ENCODE measurements around the gene FAM25C. TPM values are rescaled to one million over a fixed set of nuclear protein-coding genes. Genes with fewer than 3 reads are reported as not detected.
"Not testable (repeated sequence)": the region's sequence is repeated elsewhere in the genome, so short reads cannot be mapped to it uniquely, and the experiment has no call there.

Gene FAM25C
- total and polyA plus RNA-seq, 7 experiments from 2014 or later, result not detected

- H3K27me3 ChIP-seq (ENCODE audit: control insufficient read depth in 2 of 2, insufficient read depth in 2 of 2, low read length in 2 of 2); H3K9me3 Mint-ChIP-seq; H3K36me3 ChIP-seq (ENCODE audit: control insufficient read depth in 2 of 3, insufficient read depth in 3 of 3, low read length in 3 of 3); POLR2A ChIA-PET; intact Hi-C loops (cut with micrococcal nuclease); H3K4me3 Mint-ChIP-seq; H3K27ac Mint-ChIP-seq; H3K4me1 Mint-ChIP-seq; H3K27me3 Mint-ChIP-seq; H3K4me3 ChIP-seq (ENCODE audit: low read length); H3K9me3 ChIP-seq (ENCODE audit: control insufficient read depth in 2 of 3, low read length in 3 of 3); ATAC-seq; H3K4me1 ChIP-seq (ENCODE audit: control insufficient read depth in 2 of 2, insufficient read depth in 2 of 2, low read length in 2 of 2); H3K36me3 Mint-ChIP-seq; DNase-seq; CTCF ChIA-PET; H3K27ac ChIP-seq (ENCODE audit: low read depth, low read length): not testable (repeated sequence)
These were observed 39.9 kb downstream of the FAM25C start for GRCh38 chr10:47959677-47960076.

GRCh38 chr10:47957158-47957557 is 42.4 kb downstream of the FAM25C start:
- H3K36me3 Mint-ChIP-seq; intact Hi-C loops (cut with micrococcal nuclease); H3K4me3 ChIP-seq (ENCODE audit: low read length); H3K27ac Mint-ChIP-seq; H3K9me3 ChIP-seq (ENCODE audit: control insufficient read depth in 2 of 3, low read length in 3 of 3); DNase-seq; POLR2A ChIA-PET; ATAC-seq; H3K4me3 Mint-ChIP-seq; H3K4me1 Mint-ChIP-seq; H3K4me1 ChIP-seq (ENCODE audit: control insufficient read depth in 2 of 2, insufficient read depth in 2 of 2, low read length in 2 of 2); H3K36me3 ChIP-seq (ENCODE audit: control insufficient read depth in 2 of 3, insufficient read depth in 3 of 3, low read length in 3 of 3); H3K9me3 Mint-ChIP-seq; H3K27me3 Mint-ChIP-seq; H3K27ac ChIP-seq (ENCODE audit: low read depth, low read length); CTCF ChIA-PET; H3K27me3 ChIP-seq (ENCODE audit: control insufficient read depth in 2 of 2, insufficient read depth in 2 of 2, low read length in 2 of 2): not testable (repeated sequence)

- H3K4me1 ChIP-seq (ENCODE audit: control insufficient read depth in 2 of 2, insufficient read depth in 2 of 2, low read length in 2 of 2); H3K4me3 Mint-ChIP-seq; H3K27ac Mint-ChIP-seq; H3K9me3 Mint-ChIP-seq; H3K27me3 Mint-ChIP-seq; H3K27ac ChIP-seq (ENCODE audit: low read depth, low read length); DNase-seq; intact Hi-C loops (cut with micrococcal nuclease); POLR2A ChIA-PET; H3K36me3 Mint-ChIP-seq; H3K9me3 ChIP-seq (ENCODE audit: control insufficient read depth in 2 of 3, low read length in 3 of 3); H3K4me3 ChIP-seq (ENCODE audit: low read length); CTCF ChIA-PET; H3K36me3 ChIP-seq (ENCODE audit: control insufficient read depth in 2 of 3, insufficient read depth in 3 of 3, low read length in 3 of 3); H3K27me3 ChIP-seq (ENCODE audit: control insufficient read depth in 2 of 2, insufficient read depth in 2 of 2, low read length in 2 of 2); H3K4me1 Mint-ChIP-seq: not testable (repeated sequence)
- peak; percentile 61 for ATAC-seq
These were observed 52.2 kb downstream of the FAM25C start for GRCh38 chr10:47947424-47947823.

Other genes starting within 250 kb of the FAM25C start
- gene SYT15B, start 236.2 kb downstream of the FAM25C start, total RNA-seq, result under 1 TPM in 3 of 5 experiments, not detected in 2; 0.12 to 0.24 (median 0.17) TPM
- gene SYT15B, start 236.2 kb downstream of the FAM25C start, polyA plus RNA-seq, result not detected
- gene NPY4R2, start 81.1 kb downstream of the FAM25C start, total RNA-seq, result not detected
- gene NPY4R2, start 81.1 kb downstream of the FAM25C start, polyA plus RNA-seq, result not detected